HEK293T (cell line): Measurements from ENCODE around the gene NHSL2.

Source experiments
- CTCF ChIA-PET: fragments of 350-600 bp; formaldehyde crosslinking; extraction: SDS; loops from one replicate; lab custom pipeline; 2021; ENCODE audit warnings: antibody characterized with exemption, inconsistent platforms; lab: Yijun Ruan, JAX
- POLR2A ChIA-PET: fragments of 350-600 bp; formaldehyde crosslinking; extraction: SDS; loops from one replicate; lab custom pipeline; 2020; ENCODE audit warnings: antibody characterized with exemption, inconsistent platforms; lab: Yijun Ruan, JAX
- DNase-seq: peaks from one replicate; pipeline ENCODE4 v3.0.0; 2012; ENCODE audit warnings: mixed read lengths; ENCODE audit errors: extremely low spot score
- ARNT ChIP-seq: fragments of 450-650 bp; IDR thresholded peaks from 2 replicates; pipeline ENCODE4 v1.6.1; 2017; ENCODE audit warnings: mild to moderate bottlenecking
- BHLHE40 ChIP-seq: fragments of 450-650 bp; IDR thresholded peaks from 2 replicates; pipeline ENCODE4 v1.6.1; 2016; ENCODE audit warnings: mild to moderate bottlenecking, moderate library complexity, borderline replicate concordance
- CTBP1 ChIP-seq: fragments of 450-650 bp; IDR thresholded peaks from 2 replicates; pipeline ENCODE4 v1.6.1; 2016; ENCODE audit warnings: borderline replicate concordance
- ELF4 ChIP-seq: fragments of 450-650 bp; IDR thresholded peaks from 2 replicates; pipeline ENCODE4 v1.6.1; 2017; ENCODE audit warnings: antibody characterized with exemption
- FOXA1 ChIP-seq: fragments of 450-650 bp; IDR thresholded peaks from 2 replicates; pipeline ENCODE4 v1.6.1; 2016; ENCODE audit warnings: mild to moderate bottlenecking
- FOXK2 ChIP-seq: fragments of 450-650 bp; IDR thresholded peaks from 2 replicates; pipeline ENCODE4 v1.6.1; 2016; ENCODE audit warnings: mild to moderate bottlenecking
- FOXM1 ChIP-seq: fragments of 450-650 bp; IDR thresholded peaks from 2 replicates; pipeline ENCODE4 v1.6.1; 2017; ENCODE audit warnings: mild to moderate bottlenecking, borderline replicate concordance
- HDGF ChIP-seq: fragments of 450-650 bp; IDR thresholded peaks from 2 replicates; pipeline ENCODE4 v1.6.1; 2017; ENCODE audit warnings: antibody characterized with exemption, borderline replicate concordance
- L3MBTL2 ChIP-seq: fragments of 450-650 bp; conservative IDR thresholded peaks from 2 replicates; pipeline ENCODE4 v1.6.1; 2016; ENCODE audit warnings: mild to moderate bottlenecking
- LEF1 ChIP-seq: fragments of 450-650 bp; IDR thresholded peaks from 2 replicates; pipeline ENCODE4 v1.6.1; 2017; ENCODE audit warnings: mild to moderate bottlenecking, borderline replicate concordance
- NFRKB ChIP-seq: fragments of 450-650 bp; IDR thresholded peaks from 2 replicates; pipeline ENCODE4 v1.6.1; 2016; ENCODE audit warnings: mild to moderate bottlenecking, moderate library complexity
- PKNOX1 ChIP-seq: fragments of 450-650 bp; IDR thresholded peaks from 2 replicates; pipeline ENCODE4 v1.6.1; 2016
- SP1 ChIP-seq: fragments of 450-650 bp; IDR thresholded peaks from 2 replicates; pipeline ENCODE4 v1.6.1; 2017
- SUZ12 ChIP-seq: fragments of 450-650 bp; IDR thresholded peaks from 2 replicates; pipeline ENCODE4 v1.6.1; 2016; ENCODE audit warnings: mild to moderate bottlenecking
- TARDBP ChIP-seq: fragments of 450-650 bp; IDR thresholded peaks from 2 replicates; pipeline ENCODE4 v1.6.1; 2016
- ZNF384 ChIP-seq: fragments of 450-650 bp; IDR thresholded peaks from 2 replicates; pipeline ENCODE4 v1.6.1; 2016

The NHSL2 gene

GRCh38 chrX:72020204-72020603 is 109.6 kb downstream of the NHSL2 start:
- no peak for DNase-seq
- CTCF ChIA-PET = interaction anchor here (0.6 to 5.9 kb wide), 6 partner anchors 10 to 387 kb away, joined by 3 to 66 read pairs (median 4); no protein-coding TSS in a partner anchor
- no peak for TF ChIP-seq FOXM1
- no peak for TF ChIP-seq BHLHE40
- no peak for TF ChIP-seq FOXK2
- no peak for TF ChIP-seq NFRKB
- no peak for TF ChIP-seq L3MBTL2
- no peak for TF ChIP-seq ZNF384
- no peak for TF ChIP-seq ARNT
- no peak for TF ChIP-seq FOXA1
- no peak for TF ChIP-seq TARDBP
- no peak for TF ChIP-seq ELF4
- TF ChIP-seq LEF1 = no peak
- no peak for TF ChIP-seq HDGF
- TF ChIP-seq PKNOX1 = no peak
- TF ChIP-seq SUZ12 = no peak
- TF ChIP-seq SP1 = no peak
- TF ChIP-seq CTBP1 = no peak
- POLR2A ChIA-PET = interaction anchor here (1.7 to 3.7 kb wide), 3 partner anchors 9 to 107 kb away, joined by 3 to 21 read pairs (median 14); no protein-coding TSS in a partner anchor

- DNase-seq = no peak
- ChIA-PET CTCF (interaction anchor here (0.6 to 5.9 kb wide), 8 partner anchors 10 to 387 kb away, joined by 3 to 66 read pairs (median 10); no protein-coding TSS in a partner anchor), POLR2A (interaction anchor here (1.7 to 3.7 kb wide), 2 partner anchors 9 to 22 kb away, joined by 3 to 21 read pairs; no protein-coding TSS in a partner anchor)
- TF ChIP-seq ZNF384 = no peak
- no peak for TF ChIP-seq SUZ12
Observed at GRCh38 chrX:72020788-72021187, 110.1 kb downstream of the NHSL2 start.

GRCh38 chrX:72021975-72022374 is 111.3 kb downstream of the NHSL2 start:
- ChIA-PET CTCF (interaction anchor here (0.6 to 5.9 kb wide), 23 partner anchors 8 to 1966 kb away, joined by 3 to 66 read pairs (median 5); no protein-coding TSS in a partner anchor), POLR2A (interaction anchor here (0.6 to 1.4 kb wide), 8 partner anchors 17 to 217 kb away, joined by 3 to 6 read pairs (median 4); partner anchors contain the start of genes ERCC6L, PIN4 and RTL5)

GRCh38 chrX:72023071-72023470 is 112.4 kb downstream of the NHSL2 start:
- ChIA-PET POLR2A (no interaction called here), CTCF (interaction anchor here (0.5 to 5.9 kb wide), 7 partner anchors 7 to 104 kb away, joined by 3 to 66 read pairs (median 14); no protein-coding TSS in a partner anchor)
- TF ChIP-seq ELF4 = no peak
- no peak for TF ChIP-seq LEF1
- TF ChIP-seq FOXA1 = no peak
- no peak for TF ChIP-seq TARDBP
- no peak for TF ChIP-seq CTBP1
- TF ChIP-seq ARNT = no peak
- TF ChIP-seq FOXM1 = no peak
- TF ChIP-seq FOXK2 = no peak
- TF ChIP-seq SUZ12 = no peak
- no peak for TF ChIP-seq PKNOX1
- DNase-seq = no peak

More at GRCh38 chrX:72021975-72022374, 111.3 kb downstream of the NHSL2 start:
- peak; percentile 59 for DNase-seq
- TF ChIP-seq HDGF (no peak), FOXK2 (no peak), ZNF384 (no peak), L3MBTL2 (no peak), SP1 (no peak), FOXA1 (no peak), TARDBP (no peak), NFRKB (no peak), SUZ12 (no peak), CTBP1 (no peak)

GRCh38 chrX:72025236-72025770 is 114.7 kb downstream of the NHSL2 start:
- TF ChIP-seq BHLHE40 (no peak), PKNOX1 (no peak), SUZ12 (no peak), FOXA1 (no peak), ZNF384 (no peak), L3MBTL2 (no peak), HDGF (no peak), CTBP1 (no peak), ELF4 (no peak), TARDBP (no peak), ARNT (no peak), FOXM1 (no peak), FOXK2 (no peak)
- ChIA-PET CTCF (interaction anchor here (0.6 kb wide), 1 partner anchor 26 kb away, joined by 3 read pairs; no protein-coding TSS in a partner anchor), POLR2A (no interaction called here)
- no peak for DNase-seq

GRCh38 chrX:72026341-72027023 is 115.8 kb downstream of the NHSL2 start:
- ChIA-PET CTCF (no interaction called here), POLR2A (no interaction called here)
- DNase-seq = no peak
- TF ChIP-seq L3MBTL2 (no peak), PKNOX1 (no peak), CTBP1 (no peak), ARNT (no peak), ELF4 (no peak), SUZ12 (no peak), SP1 (no peak), BHLHE40 (no peak), NFRKB (no peak), FOXA1 (no peak), LEF1 (no peak), FOXK2 (no peak), TARDBP (no peak), HDGF (no peak)
